Panc1 (cell line): ENCODE results near the gene ASTN2. TPM values are rescaled to one million over a fixed set of nuclear protein-coding genes. Genes with fewer than 3 reads are reported as not detected.
"Not testable (repeated sequence)": the region's sequence is repeated elsewhere in the genome, so short reads cannot be mapped to it uniquely, and the experiment has no call there.

Source experiments
- ATAC-seq: fragments of 200-7000 bp; cut with Tn5 transposase; 2 replicates; pipeline ENCODE4 v1.9.1; 2020; ENCODE audit warnings: mild to moderate bottlenecking, moderate library complexity
- BruUV-seq: library from RNA; stranded (reverse); fragments of 400-500 nt; replicated peaks from 2 replicates; lab custom pipeline; 2021; lab: Mats Ljungman, UMichigan
- CTCF ChIA-PET: fragments of 300-600 bp; sonication (Branson Sonifier 250); formaldehyde crosslinking; loops from one replicate; lab custom pipeline; 2022; ENCODE audit warnings: antibody characterized with exemption; lab: Charles Lee
- POLR2A ChIA-PET: fragments of 300-600 bp; sonication (Branson Sonifier 250); formaldehyde crosslinking; loops from one replicate; lab custom pipeline; 2022; ENCODE audit warnings: antibody characterized with exemption; lab: Charles Lee
- DNase-seq: peaks from one replicate; pipeline ENCODE4 v3.0.0-alpha.2; 2010; ENCODE audit warnings: low read depth, low spot score
- H3K27ac ChIP-seq: 2 replicates; pipeline ENCODE4 v1.5.1; 2011; ENCODE audit warnings: mild to moderate bottlenecking, low read length, inconsistent platforms
- H3K27me3 ChIP-seq: fragments of 200-500 bp; sonication (Bioruptor generic); 2 replicates; pipeline ENCODE4 v1.6.0; 2014; ENCODE audit warnings: low read length, inconsistent platforms; ENCODE audit not compliant: control insufficient read depth, insufficient read depth
- H3K36me3 ChIP-seq: fragments of 200-500 bp; sonication (Bioruptor generic); 2 replicates; pipeline ENCODE4 v1.5.1; 2014; ENCODE audit warnings: inconsistent platforms, mild to moderate bottlenecking, low read length, moderate library complexity; ENCODE audit not compliant: control insufficient read depth, insufficient read depth
- H3K4me1 ChIP-seq: 2 replicates; pipeline ENCODE4 v1.5.1; 2011; ENCODE audit warnings: inconsistent platforms, mild to moderate bottlenecking, low read length, moderate library complexity; ENCODE audit not compliant: control insufficient read depth, insufficient read depth
- H3K4me3 ChIP-seq, 2 experiments: 2 replicates each; pipeline ENCODE4 v1.5.1; 2011 to 2012; ENCODE audit warnings: low read depth in 2 of 2, low read length in 2 of 2, mild to moderate bottlenecking in 2 of 2, inconsistent platforms in 1 of 2, moderate library complexity in 1 of 2
- H3K9me3 ChIP-seq: fragments of 200-500 bp; sonication (Bioruptor generic); 2 replicates; pipeline ENCODE4 v1.5.1; 2014; ENCODE audit warnings: low read depth, mild to moderate bottlenecking, inconsistent platforms, low read length, moderate library complexity; ENCODE audit not compliant: control insufficient read depth, insufficient read depth
- POLR2AphosphoS5 ChIP-seq: IDR thresholded peaks from 2 replicates; pipeline ENCODE4 v1.6.1; 2012; ENCODE audit warnings: mild to moderate bottlenecking, low read depth, low read length, moderate library complexity
- SIN3A ChIP-seq: IDR thresholded peaks from 2 replicates; pipeline ENCODE4 v1.6.1; 2012; ENCODE audit warnings: low read depth, mild to moderate bottlenecking, low read length, moderate library complexity, borderline replicate concordance; ENCODE audit not compliant: insufficient read depth
- TCF7L2 ChIP-seq: IDR thresholded peaks from 2 replicates; pipeline ENCODE4 v1.6.1; 2011; ENCODE audit warnings: mild to moderate bottlenecking, low read depth, low read length, inconsistent platforms
- in situ Hi-C: cut with HindIII; loops from 2 replicates; pipeline ENCODE4 v1.10.0; 2016; ENCODE audit warnings: low sequenced_read_pairs, low pct_unique_long_range_greater_than_20kb
- intact Hi-C: fragments of 100-400 bp; cut with micrococcal nuclease; formaldehyde crosslinking; loops from one replicate; pipeline ENCODE4 v1.10.0; 2022; ENCODE audit not compliant: unreplicated experiment
- total RNA-seq: library from RNA; stranded (reverse); gene quantifications from one replicate; pipeline ENCODE4 v1.2.1, GENCODE V29; 2021; ENCODE audit not compliant: unreplicated experiment
- TF ChIP-seq, protein P1 (sequence below), 2 experiments: IDR thresholded peaks; 2 replicates each; pipeline ENCODE4 v1.6.1; 2011 to 2012; ENCODE audit warnings: low read depth in 2 of 2, control low read depth in 1 of 2, low read length in 1 of 2, mild to moderate bottlenecking in 1 of 2, moderate library complexity in 1 of 2; ENCODE audit not compliant: insufficient read depth in 1 of 2
- TF ChIP-seq, protein P2 (sequence below): fragments of 450-650 bp; IDR thresholded peaks from 2 replicates; pipeline ENCODE4 v1.5.1; 2017; ENCODE audit warnings: mild to moderate bottlenecking

Gene ASTN2
- total RNA-seq, 1 experiment from 2014 or later, result 3.9 TPM

DNA sequence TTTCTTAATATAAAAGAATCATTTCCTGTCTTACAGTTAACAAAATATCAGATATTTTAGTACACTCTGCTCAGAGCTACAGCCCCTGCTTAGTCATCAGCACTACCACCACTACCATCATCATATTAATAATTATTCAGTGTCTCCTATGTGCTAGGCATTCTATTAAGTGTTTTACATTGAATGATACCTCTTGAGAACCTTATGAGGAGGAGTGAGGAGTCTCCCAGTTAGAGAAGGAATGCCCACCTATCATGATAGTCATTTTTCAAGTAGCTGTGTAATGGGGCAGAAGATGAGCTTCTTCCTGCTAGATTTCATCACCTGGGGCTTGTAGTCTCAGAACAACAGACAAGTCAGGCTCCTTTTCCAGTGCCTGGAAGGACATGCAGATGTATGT, 489.7 kb downstream of the ASTN2 start:
- DNase-seq (no peak), ATAC-seq (no peak)
- Histone ChIP-seq H3K27me3 (no peaks in the 10 kb centered on the region), H3K36me3 (no peaks in the 10 kb centered on the region), H3K4me3 (no peak overlapping the region), H3K27ac (no peak overlapping the region), H3K4me1 (no peaks in the 10 kb centered on the region), H3K9me3 (no peaks in the 10 kb centered on the region)
- ChIA-PET POLR2A (no interaction called here), CTCF (no interaction called here)
- in situ Hi-C loops (no loop called here), intact Hi-C loops (no loop called here)
- TF ChIP-seq POLR2AphosphoS5, result no peak
- TF ChIP-seq TCF7L2, result no peak
- TF ChIP-seq, protein P1, sequence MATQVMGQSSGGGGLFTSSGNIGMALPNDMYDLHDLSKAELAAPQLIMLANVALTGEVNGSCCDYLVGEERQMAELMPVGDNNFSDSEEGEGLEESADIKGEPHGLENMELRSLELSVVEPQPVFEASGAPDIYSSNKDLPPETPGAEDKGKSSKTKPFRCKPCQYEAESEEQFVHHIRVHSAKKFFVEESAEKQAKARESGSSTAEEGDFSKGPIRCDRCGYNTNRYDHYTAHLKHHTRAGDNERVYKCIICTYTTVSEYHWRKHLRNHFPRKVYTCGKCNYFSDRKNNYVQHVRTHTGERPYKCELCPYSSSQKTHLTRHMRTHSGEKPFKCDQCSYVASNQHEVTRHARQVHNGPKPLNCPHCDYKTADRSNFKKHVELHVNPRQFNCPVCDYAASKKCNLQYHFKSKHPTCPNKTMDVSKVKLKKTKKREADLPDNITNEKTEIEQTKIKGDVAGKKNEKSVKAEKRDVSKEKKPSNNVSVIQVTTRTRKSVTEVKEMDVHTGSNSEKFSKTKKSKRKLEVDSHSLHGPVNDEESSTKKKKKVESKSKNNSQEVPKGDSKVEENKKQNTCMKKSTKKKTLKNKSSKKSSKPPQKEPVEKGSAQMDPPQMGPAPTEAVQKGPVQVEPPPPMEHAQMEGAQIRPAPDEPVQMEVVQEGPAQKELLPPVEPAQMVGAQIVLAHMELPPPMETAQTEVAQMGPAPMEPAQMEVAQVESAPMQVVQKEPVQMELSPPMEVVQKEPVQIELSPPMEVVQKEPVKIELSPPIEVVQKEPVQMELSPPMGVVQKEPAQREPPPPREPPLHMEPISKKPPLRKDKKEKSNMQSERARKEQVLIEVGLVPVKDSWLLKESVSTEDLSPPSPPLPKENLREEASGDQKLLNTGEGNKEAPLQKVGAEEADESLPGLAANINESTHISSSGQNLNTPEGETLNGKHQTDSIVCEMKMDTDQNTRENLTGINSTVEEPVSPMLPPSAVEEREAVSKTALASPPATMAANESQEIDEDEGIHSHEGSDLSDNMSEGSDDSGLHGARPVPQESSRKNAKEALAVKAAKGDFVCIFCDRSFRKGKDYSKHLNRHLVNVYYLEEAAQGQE (IDR thresholded peaks at IDR 0.05; ENCODE audit: insufficient read depth in 1 of 2, low read depth in 2 of 2, low read length in 1 of 2), result no peak
- no peak for TF ChIP-seq SIN3A
- TF ChIP-seq, protein P2, sequence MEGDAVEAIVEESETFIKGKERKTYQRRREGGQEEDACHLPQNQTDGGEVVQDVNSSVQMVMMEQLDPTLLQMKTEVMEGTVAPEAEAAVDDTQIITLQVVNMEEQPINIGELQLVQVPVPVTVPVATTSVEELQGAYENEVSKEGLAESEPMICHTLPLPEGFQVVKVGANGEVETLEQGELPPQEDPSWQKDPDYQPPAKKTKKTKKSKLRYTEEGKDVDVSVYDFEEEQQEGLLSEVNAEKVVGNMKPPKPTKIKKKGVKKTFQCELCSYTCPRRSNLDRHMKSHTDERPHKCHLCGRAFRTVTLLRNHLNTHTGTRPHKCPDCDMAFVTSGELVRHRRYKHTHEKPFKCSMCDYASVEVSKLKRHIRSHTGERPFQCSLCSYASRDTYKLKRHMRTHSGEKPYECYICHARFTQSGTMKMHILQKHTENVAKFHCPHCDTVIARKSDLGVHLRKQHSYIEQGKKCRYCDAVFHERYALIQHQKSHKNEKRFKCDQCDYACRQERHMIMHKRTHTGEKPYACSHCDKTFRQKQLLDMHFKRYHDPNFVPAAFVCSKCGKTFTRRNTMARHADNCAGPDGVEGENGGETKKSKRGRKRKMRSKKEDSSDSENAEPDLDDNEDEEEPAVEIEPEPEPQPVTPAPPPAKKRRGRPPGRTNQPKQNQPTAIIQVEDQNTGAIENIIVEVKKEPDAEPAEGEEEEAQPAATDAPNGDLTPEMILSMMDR, result no peak
- no TSS peak for BruUV-seq

DNA sequence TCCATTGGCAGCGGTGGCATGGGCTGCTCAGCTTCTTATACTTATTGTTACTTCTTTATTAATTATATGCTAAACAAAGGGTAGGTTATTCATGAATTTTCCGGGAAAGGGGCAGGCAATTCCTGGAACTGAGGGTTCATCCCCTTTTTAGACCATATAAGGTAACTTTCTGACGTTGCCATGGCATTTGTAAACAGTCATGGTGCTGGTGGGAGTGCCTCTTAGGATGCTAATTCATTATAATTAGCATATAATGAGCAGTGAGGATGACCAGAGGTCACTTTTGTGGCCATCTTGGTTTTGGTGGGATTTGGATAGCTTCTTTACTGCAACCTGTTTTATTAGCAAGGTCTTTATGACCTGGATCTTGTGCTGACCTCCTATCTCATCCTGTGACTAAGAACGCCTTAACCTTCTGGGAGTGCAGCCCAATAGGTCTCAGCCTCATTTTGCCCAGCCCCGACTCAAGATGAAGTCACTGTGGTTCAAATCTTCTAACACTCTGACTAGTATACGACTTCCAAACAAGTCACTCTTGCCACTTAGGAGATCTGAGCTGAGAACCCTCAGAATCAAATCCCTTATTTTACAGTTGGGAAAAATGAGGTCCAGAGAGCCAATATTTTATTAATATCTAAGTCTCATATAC, 490.3 kb downstream of the ASTN2 start:
- no peaks in the 10 kb centered on the region for H3K27me3 ChIP-seq
- no peaks in the 10 kb centered on the region for H3K4me1 ChIP-seq
- no peak overlapping the region for H3K27ac ChIP-seq
- no peaks in the 10 kb centered on the region for H3K36me3 ChIP-seq
- ChIA-PET CTCF (no interaction called here), POLR2A (no interaction called here)
- TF ChIP-seq TCF7L2 (no peak), POLR2AphosphoS5 (no peak), SIN3A (no peak)
- TF ChIP-seq, protein P2, result no peak
- TF ChIP-seq, protein P1 (IDR thresholded peaks at IDR 0.05; ENCODE audit: insufficient read depth in 1 of 2, low read depth in 2 of 2, low read length in 1 of 2), result no peak
- no peaks in the 10 kb centered on the region for H3K9me3 ChIP-seq
- H3K4me3 ChIP-seq, result no peak overlapping the region
- no peak for ATAC-seq
- in situ Hi-C loops (no loop called here), intact Hi-C loops (no loop called here)
- no peak for DNase-seq
- no TSS peak for BruUV-seq

DNA sequence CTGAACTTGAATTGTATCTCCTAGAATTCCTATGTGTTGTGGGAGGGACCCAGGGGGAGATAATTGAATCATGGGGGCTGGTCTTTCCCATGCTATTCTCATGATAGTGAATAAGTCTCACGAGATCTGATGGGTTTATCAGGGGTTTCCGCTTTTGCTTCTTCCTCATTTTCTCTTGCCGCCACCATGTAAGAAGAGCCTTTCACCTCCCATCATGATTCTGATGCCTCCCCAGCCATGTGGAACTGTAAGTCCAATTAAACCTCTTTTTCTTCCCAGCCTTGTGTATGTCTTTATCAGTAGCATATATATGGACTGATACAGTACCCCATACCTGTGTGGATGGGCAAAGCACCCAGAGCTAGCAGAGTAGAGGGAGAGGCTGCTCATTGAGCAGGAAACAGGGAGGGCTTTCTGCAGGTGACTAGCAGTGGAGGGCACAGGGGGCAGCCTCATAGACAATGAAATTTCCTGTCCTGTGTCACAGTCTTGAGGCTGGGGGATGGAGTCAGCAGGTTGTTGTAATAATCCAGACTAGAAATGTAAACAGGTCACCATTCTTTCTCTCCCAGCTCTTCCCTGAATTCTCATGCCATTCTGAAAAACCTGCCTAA, 496.9 kb downstream of the ASTN2 start:
- in situ Hi-C loops, H3K27me3 ChIP-seq: not testable (repeated sequence)

More for the DNA sequence above, 496.9 kb downstream of the ASTN2 start:
- H3K4me1 ChIP-seq, BruUV-seq, H3K9me3 ChIP-seq, DNase-seq, intact Hi-C loops, H3K4me3 ChIP-seq, POLR2A ChIA-PET, ATAC-seq, H3K36me3 ChIP-seq, CTCF ChIA-PET, H3K27ac ChIP-seq: not testable (repeated sequence)
